GM19240 (cell line): ENCODE measurements around the gene TNNI3.
A peak's percentile ranks its signal among the peaks of the same experiment; 100 is the strongest.

Experiments used
- DNase-seq: peaks from one replicate; pipeline ENCODE4 v3.0.0; 2011; ENCODE audit warnings: low spot score; ENCODE audit not compliant: insufficient read length

The TNNI3 gene

DNA sequence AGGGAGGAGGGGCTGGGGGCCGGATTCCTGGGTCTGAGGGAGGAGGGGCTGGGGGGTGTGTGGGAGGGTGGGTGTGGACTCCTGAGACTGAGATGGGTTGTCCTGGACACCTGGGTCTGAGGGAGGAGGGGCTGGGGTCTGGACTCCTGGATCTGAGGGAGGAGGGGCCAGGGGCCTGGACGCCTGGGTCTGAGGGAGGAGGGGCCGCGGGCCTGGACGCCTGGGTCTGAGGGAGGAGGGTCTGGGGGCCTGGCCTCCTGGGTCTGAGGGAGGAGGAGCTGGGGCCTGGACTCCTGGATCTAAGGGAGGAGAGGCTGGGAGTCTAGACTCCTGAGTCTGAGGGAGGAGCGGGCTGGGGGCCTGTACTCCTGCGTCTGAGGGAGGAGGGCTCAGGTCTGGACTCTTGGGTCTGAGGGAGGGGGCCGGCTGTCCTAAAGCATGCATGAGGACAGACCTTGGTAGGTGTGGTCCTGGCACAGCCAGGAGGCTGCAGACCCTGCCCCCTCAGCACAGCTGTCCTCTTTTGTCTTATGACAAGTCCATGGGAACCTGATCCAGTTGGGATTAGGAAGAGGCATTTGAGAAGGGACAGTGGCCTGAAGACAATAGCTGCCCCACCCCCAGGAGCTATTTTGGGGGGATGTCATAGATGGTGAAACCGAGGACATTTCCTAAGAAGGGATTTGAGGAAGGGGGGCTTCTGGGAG, 9.8 kb downstream of the TNNI3 start:
- DNase-seq: no peak

GRCh38 chr19:55146705-55147273, 10.7 kb downstream of the TNNI3 start:
- no peak for DNase-seq

DNA sequence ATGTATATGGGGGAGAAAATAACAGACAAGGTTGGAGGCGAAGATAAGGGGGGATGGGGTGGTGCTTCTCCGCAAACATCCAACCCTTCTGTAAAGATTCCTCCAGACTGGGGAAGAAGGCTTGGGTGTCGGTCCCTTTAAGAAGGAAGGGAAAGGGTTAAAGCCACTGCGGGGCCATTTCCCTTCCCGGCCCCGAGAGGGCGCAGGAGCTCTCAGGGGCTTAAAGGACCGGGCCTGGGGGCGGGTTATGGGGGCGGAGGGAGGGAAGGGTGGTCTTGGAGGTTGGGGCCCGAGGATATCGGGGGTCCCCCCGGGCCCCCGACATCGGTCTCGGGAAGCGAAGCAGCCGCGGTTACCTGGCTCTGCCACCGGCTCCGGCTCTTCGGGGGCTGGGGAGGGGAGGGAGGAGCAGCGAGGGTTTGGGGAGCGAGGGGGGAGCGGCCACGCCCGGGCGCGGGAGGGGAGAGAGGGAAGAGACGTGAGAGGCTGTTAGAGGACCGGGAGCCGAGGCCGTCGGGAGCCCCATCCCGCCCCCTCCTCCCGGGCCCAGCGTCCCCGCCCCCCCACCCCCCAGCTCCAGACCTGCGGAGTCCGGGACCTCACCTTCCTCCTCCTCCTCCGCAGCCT, 11.3 kb downstream of the TNNI3 start:
- no peak for DNase-seq

GRCh38 chr19:55145232-55145631, 12.3 kb downstream of the TNNI3 start:
- DNase-seq: no peak

DNA sequence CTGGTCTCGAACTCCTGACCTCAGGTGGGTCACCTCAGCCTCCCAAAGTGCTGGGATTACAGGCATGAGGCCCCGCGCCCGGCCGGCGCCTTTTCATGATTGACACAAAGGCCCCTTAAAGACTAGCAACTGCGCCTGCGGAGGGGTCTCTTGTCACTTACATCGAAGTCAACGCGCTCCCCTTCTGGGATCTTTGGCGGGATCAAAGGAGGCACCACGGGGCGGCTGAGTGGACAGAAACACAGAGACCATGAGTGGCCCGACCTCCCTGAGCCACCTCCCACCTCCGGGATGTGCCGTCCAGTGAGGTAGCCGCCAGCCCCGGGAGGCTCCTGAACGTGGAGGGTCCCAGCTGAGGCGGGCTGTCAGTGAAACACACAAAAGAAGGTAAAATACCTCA, 15.8 kb downstream of the TNNI3 start:
- DNase-seq: no peak

GRCh38 chr19:55137915-55138314, 19.6 kb downstream of the TNNI3 start:
- DNase-seq: no peak

DNA sequence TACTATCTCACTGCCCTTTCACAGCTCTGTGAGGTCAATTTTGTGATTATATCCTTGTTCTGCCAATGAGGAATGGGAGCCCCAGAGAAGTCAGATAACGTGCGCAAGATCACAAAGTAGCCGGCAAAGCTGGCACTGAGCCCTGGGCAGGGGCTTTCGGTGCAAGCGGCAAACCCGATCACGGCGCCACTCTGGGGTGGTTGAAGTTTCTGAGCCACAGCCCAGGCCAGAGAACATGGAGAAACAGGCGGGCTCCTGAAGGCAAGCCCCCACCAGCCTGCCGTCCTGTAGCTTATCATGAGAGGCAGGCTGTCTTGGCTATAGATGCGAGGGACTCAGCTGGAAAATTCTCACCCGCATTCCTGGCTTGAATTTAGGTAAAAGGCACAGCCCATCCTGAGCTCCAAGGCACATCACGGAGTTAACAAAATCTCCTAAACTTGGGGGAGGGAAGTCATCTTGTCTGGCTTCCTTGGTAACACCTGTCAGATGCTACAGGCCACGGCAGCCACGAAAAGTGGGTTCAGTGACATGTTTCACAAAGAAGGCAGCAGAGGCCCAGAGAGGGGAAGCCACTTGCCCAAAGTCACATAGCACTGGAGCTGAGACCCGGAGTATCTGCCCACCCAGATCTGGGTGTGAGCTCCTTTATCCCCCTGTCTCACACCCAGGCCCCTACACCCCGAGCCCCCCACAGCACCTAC, 21.0 kb downstream of the TNNI3 start:
- no peak for DNase-seq

DNA sequence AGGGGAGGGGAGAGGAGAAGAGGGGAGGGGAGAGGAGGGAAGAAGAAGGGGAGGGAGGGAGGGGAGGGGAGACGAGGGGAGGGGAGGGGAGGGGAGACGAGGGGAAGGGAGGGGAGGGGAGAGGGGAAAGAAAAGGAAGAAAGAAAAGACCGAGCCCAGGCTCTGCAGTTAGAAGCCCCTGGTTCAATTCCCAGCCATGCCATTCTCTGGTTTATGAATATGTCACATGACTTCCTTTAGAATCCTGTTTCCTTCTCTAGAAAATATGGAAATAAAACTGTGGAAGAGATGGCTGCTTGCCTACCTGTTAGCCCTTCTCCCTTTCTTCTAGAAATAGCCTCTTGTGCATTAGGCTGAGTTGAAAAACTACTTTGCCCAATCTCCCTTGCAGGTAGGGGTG, 22.8 kb downstream of the TNNI3 start:
- no peak for DNase-seq

GRCh38 chr19:55133639-55134444, 23.7 kb downstream of the TNNI3 start:
- DNase-seq: no peak

- no peak for DNase-seq
Observed at GRCh38 chr19:55132453-55133129, 24.9 kb downstream of the TNNI3 start.

- no peak for DNase-seq
Observed at GRCh38 chr19:55131421-55131820, 26.1 kb downstream of the TNNI3 start.

DNA sequence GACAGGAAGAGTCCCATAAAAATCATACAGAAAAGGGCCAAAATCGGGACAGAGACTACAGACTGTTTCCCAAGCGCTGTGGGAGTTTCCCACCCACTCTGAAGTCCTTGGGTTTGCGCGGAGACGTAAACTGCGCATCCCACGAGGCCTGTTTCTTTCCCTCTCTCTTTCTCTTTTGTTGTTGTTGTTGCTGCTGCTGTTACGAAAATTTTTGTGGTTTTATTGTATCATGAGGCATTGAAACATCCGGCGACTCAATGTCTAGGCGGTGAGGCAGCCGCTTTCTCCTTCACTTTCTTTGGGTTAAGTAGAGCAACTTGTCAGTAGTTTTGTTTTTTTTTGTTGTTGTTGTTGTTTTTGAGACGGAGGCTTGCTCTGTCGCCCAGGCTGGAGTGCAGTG, 38.5 kb downstream of the TNNI3 start:
- DNase-seq: no peak

DNA sequence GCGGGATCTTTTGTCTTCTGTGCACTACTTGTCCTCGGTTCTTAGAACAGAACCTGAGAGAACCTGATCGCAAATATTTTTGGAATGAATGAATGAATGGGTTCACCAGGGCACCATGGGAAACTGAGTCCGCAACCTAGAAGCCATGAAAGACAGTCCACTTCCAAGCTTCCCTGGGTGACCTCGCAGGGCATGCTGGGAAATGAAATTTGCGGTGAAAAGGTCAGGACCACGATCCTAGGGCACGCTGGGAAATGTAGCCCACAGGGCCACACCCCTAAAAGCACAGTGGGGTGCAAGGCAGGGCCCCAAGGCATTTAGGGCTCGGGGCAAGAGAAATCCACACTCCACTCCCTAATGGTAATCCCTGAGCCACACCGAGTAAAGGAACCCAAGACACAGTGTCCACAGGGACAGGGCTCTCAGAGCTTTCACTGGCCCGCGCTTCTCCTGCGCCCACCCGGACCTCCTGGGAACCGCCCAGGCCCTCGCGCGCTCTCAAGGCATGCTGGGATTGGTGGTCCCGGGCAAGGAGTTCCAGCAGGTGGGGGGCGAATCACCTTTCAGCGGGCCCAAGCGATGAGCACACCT, 39.0 kb downstream of the TNNI3 start:
- DNase-seq: no peak

GRCh38 chr19:55117663-55118391, 39.7 kb downstream of the TNNI3 start:
- peak; percentile 99 for DNase-seq

DNA sequence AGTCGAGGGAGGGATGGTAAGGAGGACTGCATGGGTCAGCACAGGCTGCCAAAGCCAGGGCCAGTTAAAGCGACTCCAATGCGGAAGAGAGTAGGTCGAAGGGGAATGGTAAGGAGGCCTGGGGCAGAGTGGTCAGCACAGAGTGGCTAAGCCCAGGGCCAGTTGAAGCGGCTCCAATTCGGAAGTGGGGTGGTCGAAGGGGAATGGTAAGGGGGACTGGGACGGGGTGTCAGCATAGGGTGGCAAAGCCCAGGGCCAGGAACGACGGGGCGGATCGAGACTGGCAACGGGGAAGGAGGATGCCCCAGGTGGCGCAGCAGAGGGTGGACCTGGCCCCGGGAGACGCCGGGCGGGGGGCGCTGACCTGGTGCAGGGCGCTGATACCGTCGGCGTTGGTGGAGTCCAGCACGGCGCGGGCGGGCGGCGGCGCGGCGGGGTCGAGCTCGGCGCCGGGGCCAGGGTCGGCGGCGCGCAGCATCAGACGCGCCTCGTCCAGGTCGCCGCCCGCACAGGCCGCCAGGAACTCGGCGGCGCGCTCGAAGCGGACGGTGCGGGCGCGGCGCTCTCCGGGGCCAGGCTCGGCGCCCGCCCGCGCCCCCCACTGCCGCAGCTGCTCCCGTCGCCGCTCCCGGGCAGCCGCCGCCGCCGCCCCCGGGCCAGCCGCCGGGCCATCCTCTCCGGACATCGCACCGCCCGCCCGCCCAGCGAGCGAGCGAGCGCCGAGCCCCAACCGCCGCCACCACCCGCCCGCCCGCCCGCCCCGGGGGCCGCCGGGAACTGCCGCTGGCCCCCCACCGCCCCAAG, 40.5 kb downstream of the TNNI3 start, which contains the start of gene PPP1R12C:
Gene PPP1R12C (minus strand): TSS at position 779 of the 804 bp plus-strand sequence. CDS start 94 bp downstream, at position 685.
- no peak for DNase-seq

DNA sequence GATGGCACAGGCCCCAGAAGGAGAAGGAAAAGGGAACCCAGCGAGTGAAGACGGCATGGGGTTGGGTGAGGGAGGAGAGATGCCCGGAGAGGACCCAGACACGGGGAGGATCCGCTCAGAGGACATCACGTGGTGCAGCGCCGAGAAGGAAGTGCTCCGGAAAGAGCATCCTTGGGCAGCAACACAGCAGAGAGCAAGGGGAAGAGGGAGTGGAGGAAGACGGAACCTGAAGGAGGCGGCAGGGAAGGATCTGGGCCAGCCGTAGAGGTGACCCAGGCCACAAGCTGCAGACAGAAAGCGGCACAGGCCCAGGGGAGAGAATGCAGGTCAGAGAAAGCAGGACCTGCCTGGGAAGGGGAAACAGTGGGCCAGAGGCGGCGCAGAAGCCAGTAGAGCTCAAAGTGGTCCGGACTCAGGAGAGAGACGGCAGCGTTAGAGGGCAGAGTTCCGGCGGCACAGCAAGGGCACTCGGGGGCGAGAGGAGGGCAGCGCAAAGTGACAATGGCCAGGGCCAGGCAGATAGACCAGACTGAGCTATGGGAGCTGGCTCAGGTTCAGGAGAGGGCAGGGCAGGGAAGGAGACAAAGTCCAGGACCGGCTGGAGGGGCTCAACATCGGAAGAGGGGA, 41.2 kb downstream of the TNNI3 start:
- DNase-seq: peak; percentile 81

GRCh38 chr19:55115446-55116065, 42.0 kb downstream of the TNNI3 start:
- no peak for DNase-seq

GRCh38 chr19:55114566-55115145, 42.9 kb downstream of the TNNI3 start:
- no peak for DNase-seq
